ENCODE results near the gene SFXN3. TPM values are rescaled to one million over a fixed set of nuclear protein-coding genes. Genes with fewer than 3 reads are reported as not detected.

The SFXN3 gene
- total RNA-seq, 2 donors from 2014 or later: 8.8 to 18.1 TPM

DNA sequence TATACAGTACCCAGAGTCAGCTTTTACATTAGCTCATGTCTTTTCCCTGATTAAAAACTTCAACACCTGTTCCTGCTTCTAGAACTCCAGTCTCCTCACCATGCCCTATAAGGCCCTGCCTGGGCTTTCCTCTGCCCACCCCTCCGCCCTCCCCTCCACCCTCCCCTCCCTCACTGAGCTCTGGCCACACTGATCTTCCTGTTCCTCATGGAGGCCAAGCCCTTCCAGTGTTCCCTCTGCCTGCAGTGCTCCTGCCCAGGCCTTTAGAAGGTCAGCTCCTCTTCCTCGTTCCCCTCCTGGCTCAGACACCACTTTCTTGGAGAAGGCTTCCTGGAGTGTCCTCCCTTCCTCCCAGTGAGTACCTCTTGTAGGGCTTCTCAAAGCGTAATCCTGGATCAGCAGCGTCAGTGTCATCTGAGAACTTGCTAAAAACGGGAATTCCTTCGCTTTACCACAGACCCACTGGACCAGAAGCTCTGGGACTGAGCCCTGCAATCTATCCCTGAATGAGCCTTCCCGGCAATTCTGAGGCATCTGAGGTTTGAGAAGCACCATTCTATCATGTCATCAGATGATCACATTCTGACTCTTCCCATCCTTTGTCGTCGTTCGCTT is 3.8 kb upstream of the SFXN3 start:
- Histone ChIP-seq H3K4me3 (no peak overlapping the region), H3K4me1 (peaks cover 4% of the 10 kb centered on the region), H3K27me3 (no peaks in the 10 kb centered on the region), H3K36me3 (no peaks in the 10 kb centered on the region), H3K9ac (ENCODE audit: low read depth in 2 of 2, low read length in 2 of 2) (no peak overlapping the region), H3K27ac (no peak overlapping the region), H3K9me3 (no peaks in the 10 kb centered on the region)
- TF ChIP-seq, protein P1, sequence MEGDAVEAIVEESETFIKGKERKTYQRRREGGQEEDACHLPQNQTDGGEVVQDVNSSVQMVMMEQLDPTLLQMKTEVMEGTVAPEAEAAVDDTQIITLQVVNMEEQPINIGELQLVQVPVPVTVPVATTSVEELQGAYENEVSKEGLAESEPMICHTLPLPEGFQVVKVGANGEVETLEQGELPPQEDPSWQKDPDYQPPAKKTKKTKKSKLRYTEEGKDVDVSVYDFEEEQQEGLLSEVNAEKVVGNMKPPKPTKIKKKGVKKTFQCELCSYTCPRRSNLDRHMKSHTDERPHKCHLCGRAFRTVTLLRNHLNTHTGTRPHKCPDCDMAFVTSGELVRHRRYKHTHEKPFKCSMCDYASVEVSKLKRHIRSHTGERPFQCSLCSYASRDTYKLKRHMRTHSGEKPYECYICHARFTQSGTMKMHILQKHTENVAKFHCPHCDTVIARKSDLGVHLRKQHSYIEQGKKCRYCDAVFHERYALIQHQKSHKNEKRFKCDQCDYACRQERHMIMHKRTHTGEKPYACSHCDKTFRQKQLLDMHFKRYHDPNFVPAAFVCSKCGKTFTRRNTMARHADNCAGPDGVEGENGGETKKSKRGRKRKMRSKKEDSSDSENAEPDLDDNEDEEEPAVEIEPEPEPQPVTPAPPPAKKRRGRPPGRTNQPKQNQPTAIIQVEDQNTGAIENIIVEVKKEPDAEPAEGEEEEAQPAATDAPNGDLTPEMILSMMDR (IDR thresholded peaks at IDR 0.05): no peak
- no peak for DNase-seq
- intact Hi-C loops (cut with DNase I): no loop called here

DNA sequence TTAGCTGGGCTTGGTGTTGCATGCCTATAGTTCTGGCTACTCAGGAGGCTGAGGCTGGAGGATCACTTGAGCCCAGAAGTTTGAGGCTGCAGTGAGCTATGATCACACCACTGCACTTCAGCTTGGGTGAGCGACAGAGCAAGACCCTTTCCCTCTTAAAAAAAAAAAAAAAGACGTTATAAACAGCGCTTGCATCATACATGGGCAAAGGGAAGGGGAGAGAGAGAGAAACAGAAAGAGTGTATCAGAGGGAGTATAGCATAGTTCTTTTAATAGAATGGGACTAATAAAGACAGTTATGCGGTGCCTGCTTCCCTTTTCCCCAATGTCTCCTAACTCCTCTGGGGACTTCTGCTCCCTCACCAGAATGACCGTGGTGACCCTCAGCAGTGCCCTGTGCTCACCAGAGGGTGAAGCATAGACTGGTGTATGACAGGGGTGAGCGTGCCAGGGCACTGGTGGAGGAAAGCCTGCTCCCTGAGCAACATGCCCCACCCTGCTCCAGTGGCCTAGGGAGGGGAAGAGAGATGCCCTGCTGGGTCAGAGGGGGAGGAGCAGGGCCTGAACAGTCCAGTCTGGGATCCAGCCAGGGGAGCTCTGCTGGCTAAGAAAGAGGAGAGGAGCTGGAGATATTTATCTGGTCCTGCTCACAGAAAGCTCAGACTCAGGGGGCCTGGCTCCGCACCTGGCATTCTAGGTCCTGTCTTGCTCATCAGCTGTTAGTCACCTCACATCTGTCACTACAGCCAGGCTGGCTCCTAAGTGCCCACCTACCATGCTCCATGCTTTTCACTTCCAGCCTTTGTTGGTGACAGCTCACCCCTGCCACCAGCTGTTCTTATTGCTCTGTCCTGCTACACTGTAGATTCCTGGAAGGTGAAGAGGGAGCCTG is 2.3 kb upstream of the SFXN3 start:
- intact Hi-C loops (cut with DNase I): no loop called here
- H3K4me3 ChIP-seq: no peak overlapping the region
- H3K9ac ChIP-seq (ENCODE audit: low read depth in 2 of 2, low read length in 2 of 2): no peak overlapping the region
- H3K27me3 ChIP-seq: no peaks in the 10 kb centered on the region
- H3K36me3 ChIP-seq: no peaks in the 10 kb centered on the region
- no peak for DNase-seq
- H3K9me3 ChIP-seq: no peaks in the 10 kb centered on the region
- TF ChIP-seq, protein P1 (IDR thresholded peaks at IDR 0.05): no peak
- peaks cover 8% of the 10 kb centered on the region for H3K4me1 ChIP-seq
- H3K27ac ChIP-seq: no peak overlapping the region

DNA sequence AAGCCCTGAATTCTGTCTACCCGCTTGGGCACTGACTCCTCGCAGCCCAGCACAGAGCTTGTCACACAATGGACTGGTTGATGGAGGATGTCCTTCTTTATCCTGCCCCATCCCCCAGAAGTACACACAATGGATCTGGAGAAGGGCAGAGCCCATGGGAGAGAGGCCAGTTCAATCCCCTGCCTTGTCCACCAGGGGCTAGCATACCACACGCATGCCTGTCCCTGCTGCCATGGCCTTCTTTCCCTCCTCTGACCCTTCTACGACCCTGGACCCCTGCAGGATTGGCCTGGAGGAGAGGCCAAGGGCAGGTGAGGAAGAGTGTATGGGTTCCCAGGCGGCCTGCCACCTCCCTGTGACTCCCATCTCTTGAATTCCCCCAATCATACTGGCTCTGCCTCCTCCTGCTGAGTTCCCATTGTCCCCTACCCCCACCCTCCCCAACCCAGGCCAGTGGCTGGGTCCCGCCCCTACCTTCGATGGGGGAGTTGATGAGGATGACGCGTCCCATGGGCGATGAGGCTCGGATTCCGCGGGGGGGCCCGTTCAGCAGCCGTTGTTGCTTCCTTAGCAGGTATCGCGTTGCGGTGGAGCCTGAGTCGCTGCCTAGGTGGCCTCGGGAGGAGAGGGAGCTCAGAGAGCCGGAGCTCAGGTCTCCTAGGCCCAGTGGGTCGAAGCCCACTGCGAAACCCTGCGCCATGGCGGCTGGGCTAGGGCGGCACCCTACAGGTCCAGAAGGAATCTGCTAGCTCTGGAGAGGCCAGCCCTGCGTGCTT is 1.3 kb upstream of the SFXN3 start:
- Histone ChIP-seq H3K4me1 (peaks cover 8% of the 10 kb centered on the region), H3K9ac (ENCODE audit: low read depth in 2 of 2, low read length in 2 of 2) (no peak overlapping the region), H3K9me3 (no peaks in the 10 kb centered on the region), H3K36me3 (no peaks in the 10 kb centered on the region), H3K27ac (no peak overlapping the region), H3K4me3 (no peak overlapping the region), H3K27me3 (no peaks in the 10 kb centered on the region)
- no peak for DNase-seq
- TF ChIP-seq, protein P1 (IDR thresholded peaks at IDR 0.05): no peak
- intact Hi-C loops (cut with DNase I): no loop called here

DNA sequence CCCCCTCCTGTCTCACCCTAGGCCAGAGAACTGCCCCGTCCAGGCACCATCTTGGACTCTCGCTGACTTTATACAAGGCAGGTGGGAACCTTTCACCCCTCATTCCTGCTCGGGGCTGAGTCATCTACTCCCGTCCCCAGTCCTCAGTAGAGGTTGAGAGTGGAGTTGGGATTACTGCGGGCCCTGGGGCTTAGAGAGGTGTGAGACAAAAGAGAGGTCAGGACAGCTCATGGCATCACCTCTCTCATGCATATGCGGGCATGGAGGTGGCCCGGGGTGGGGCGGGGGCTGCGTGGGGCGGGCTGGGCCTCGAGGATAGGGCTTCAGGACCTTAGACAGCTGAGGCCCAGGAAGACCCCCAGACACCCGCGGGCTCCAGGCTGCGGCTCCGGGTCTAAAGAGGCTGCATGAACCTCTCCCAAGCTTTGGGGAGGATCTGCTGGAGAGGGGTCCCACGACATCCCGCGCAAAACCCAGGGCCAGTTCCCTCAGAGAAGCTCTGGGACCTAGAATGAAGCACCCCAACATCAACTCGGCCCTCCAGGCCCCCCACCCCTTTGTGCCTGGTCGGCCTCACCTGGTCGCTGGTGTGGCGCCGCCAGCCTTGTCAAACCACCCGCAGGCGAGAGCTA is 422 bp upstream of the SFXN3 start:
- Histone ChIP-seq H3K4me1 (peaks cover 8% of the 10 kb centered on the region), H3K9ac (ENCODE audit: low read depth in 2 of 2, low read length in 2 of 2) (peak overlapping the region in 1 of 2 donors; percentile 85), H3K4me3 (peak overlapping the region; percentile 76), H3K27ac (peak overlapping the region; percentile 90), H3K27me3 (no peaks in the 10 kb centered on the region), H3K36me3 (no peaks in the 10 kb centered on the region), H3K9me3 (no peaks in the 10 kb centered on the region)
- intact Hi-C loops (cut with DNase I): no loop called here
- TF ChIP-seq, protein P1 (IDR thresholded peaks at IDR 0.05): no peak
- DNase-seq: no peak

Measured in colonic mucosa (tissue), 4 donors.